Activated CD8-positive, alpha-beta memory T cell treated with anti-CD3 and anti-CD28 coated beads, Interleukin-2, amount 10 ng/mL, durations not matched to agents 7 days and 5 days (primary cell): Measurements from ENCODE around the gene TFAP2C. TPM values are rescaled to one million over a fixed set of nuclear protein-coding genes. Genes with fewer than 3 reads are reported as not detected.

Experiments
- ATAC-seq: fragments of 150-1000 bp; cut with Tn5 transposase; one replicate; pipeline ENCODE4 v1.10.0; 2021; ENCODE audit warnings: moderate library complexity
- CTCF ChIA-PET: fragments of 350-600 bp; sonication (Branson Sonifier 250); formaldehyde crosslinking; loops from one replicate; lab custom pipeline; 2021; ENCODE audit warnings: antibody characterized with exemption; lab: Charles Lee
- DNase-seq: peaks from one replicate; pipeline ENCODE4 v3.0.0-alpha.2; 2020
- H3K27ac Mint-ChIP-seq: one replicate; pipeline ENCODE4 v1.8.0; 2021; ENCODE audit warnings: mild to moderate bottlenecking, mixed read lengths
- H3K27me3 Mint-ChIP-seq: one replicate; pipeline ENCODE4 v1.8.0; 2021; ENCODE audit warnings: mixed read lengths
- H3K36me3 Mint-ChIP-seq: one replicate; pipeline ENCODE4 v1.8.0; 2021; ENCODE audit warnings: mild to moderate bottlenecking, mixed read lengths
- H3K4me1 Mint-ChIP-seq: one replicate; pipeline ENCODE4 v1.8.0; 2021; ENCODE audit warnings: mixed read lengths
- H3K4me3 Mint-ChIP-seq: one replicate; pipeline ENCODE4 v1.8.0; 2021; ENCODE audit warnings: mild to moderate bottlenecking, moderate library complexity, mixed read lengths
- H3K9me3 Mint-ChIP-seq: one replicate; pipeline ENCODE4 v1.8.0; 2022; ENCODE audit warnings: low read depth, mixed read lengths
- total RNA-seq, 2 experiments: library from RNA; stranded (reverse); gene quantifications; one replicate each; pipeline ENCODE4 v1.2.3, GENCODE V29; 2021

Gene TFAP2C
- total RNA-seq, 2 experiments from 2014 or later, result not detected

GRCh38 chr20:56685879-56686278, 56.8 kb downstream of the TFAP2C start:
- DNase-seq, result no peak
- Mint-ChIP-seq H3K4me3 (no peak overlapping the region), H3K27me3 (no peaks in the 10 kb centered on the region), H3K9me3 (no peaks in the 10 kb centered on the region), H3K27ac (no peak overlapping the region), H3K4me1 (no peaks in the 10 kb centered on the region), H3K36me3 (no peaks in the 10 kb centered on the region)
- CTCF ChIA-PET, result no interaction called here
- ATAC-seq, result no peak

- Mint-ChIP-seq H3K27me3 (no peaks in the 10 kb centered on the region), H3K9me3 (no peaks in the 10 kb centered on the region), H3K4me1 (no peaks in the 10 kb centered on the region), H3K27ac (no peak overlapping the region), H3K4me3 (no peak overlapping the region), H3K36me3 (no peaks in the 10 kb centered on the region)
- CTCF ChIA-PET, result no interaction called here
- DNase-seq (no peak), ATAC-seq (no peak)
Observed at GRCh38 chr20:56687061-56687460, 58.0 kb downstream of the TFAP2C start.

GRCh38 chr20:56688106-56688505, 59.0 kb downstream of the TFAP2C start:
- Mint-ChIP-seq H3K27ac (no peak overlapping the region), H3K36me3 (no peaks in the 10 kb centered on the region), H3K27me3 (no peaks in the 10 kb centered on the region), H3K9me3 (no peaks in the 10 kb centered on the region), H3K4me1 (no peaks in the 10 kb centered on the region), H3K4me3 (no peak overlapping the region)
- CTCF ChIA-PET, result no interaction called here
- ATAC-seq (no peak), DNase-seq (no peak)

Other genes starting within 250 kb of the TFAP2C start
- gene AURKA, start 237.1 kb upstream of the TFAP2C start, total RNA-seq, result 100 to 1,000 TPM; 107 to 123 TPM
- gene CSTF1, start 236.7 kb upstream of the TFAP2C start, total RNA-seq, result 10 to 100 TPM; 60.0 to 82.4 TPM
- gene CASS4, start 217.0 kb upstream of the TFAP2C start, total RNA-seq, result 10 to 100 TPM; 10.9 to 21.8 TPM
- gene RTF2, start 160.7 kb upstream of the TFAP2C start, total RNA-seq, result 100 to 1,000 TPM; 112 to 127 TPM
- 1 to 10 TPM; 1.4 to 1.7 TPM for gene FAM209A, start 104.6 kb upstream of the TFAP2C start, total RNA-seq
- 1 to 10 TPM; 1.3 to 1.7 TPM for gene FAM209B, start 96.1 kb upstream of the TFAP2C start, total RNA-seq